Endodermal cell (in vitro differentiated cells): ENCODE results near the gene ALKBH1. TPM values are rescaled to one million over a fixed set of nuclear protein-coding genes. Genes with fewer than 3 reads are reported as not detected.

Source experiments
- DNase-seq: peaks from one replicate; pipeline ENCODE4 v3.0.0-alpha.2; 2017
- H3K27ac ChIP-seq: 2 replicates; pipeline ENCODE4 v1.5.1; 2013; ENCODE audit warnings: mild to moderate bottlenecking, low read depth, low read length, moderate library complexity
- H3K27me3 ChIP-seq: 2 replicates; pipeline ENCODE4 v1.6.1; 2013; ENCODE audit warnings: mild to moderate bottlenecking, low read length, moderate library complexity; ENCODE audit not compliant: insufficient read depth, control insufficient read depth, poor library complexity, severe bottlenecking
- H3K36me3 ChIP-seq: 2 replicates; pipeline ENCODE4 v1.7.0; 2013; ENCODE audit warnings: mild to moderate bottlenecking, low read length, moderate library complexity; ENCODE audit not compliant: control insufficient read depth, insufficient read depth
- H3K4me1 ChIP-seq: one replicate; pipeline ENCODE4 v1.7.0; 2013; ENCODE audit warnings: low read length; ENCODE audit not compliant: control insufficient read depth, insufficient read depth
- H3K4me3 ChIP-seq: 2 replicates; pipeline ENCODE4 v1.5.1; 2013; ENCODE audit warnings: mild to moderate bottlenecking, low read length, moderate library complexity
- H3K9ac ChIP-seq: 2 replicates; pipeline ENCODE4 v1.6.1; 2013; ENCODE audit warnings: mild to moderate bottlenecking, low read length, moderate library complexity; ENCODE audit not compliant: poor library complexity, severe bottlenecking; ENCODE audit errors: extremely low read depth
- H3K9me3 ChIP-seq: 2 replicates; pipeline ENCODE4 v1.6.1; 2013; ENCODE audit warnings: mild to moderate bottlenecking, low read length, moderate library complexity; ENCODE audit not compliant: control insufficient read depth
- H3K27ac Mint-ChIP-seq: 2 replicates; pipeline ENCODE4 v1.8.0; 2020; ENCODE audit warnings: mixed read lengths
- H3K27me3 Mint-ChIP-seq: 2 replicates; pipeline ENCODE4 v1.8.0; 2021; ENCODE audit warnings: mild to moderate bottlenecking, mixed read lengths; ENCODE audit not compliant: insufficient read depth
- H3K36me3 Mint-ChIP-seq: 2 replicates; pipeline ENCODE4 v1.8.0; 2020; ENCODE audit warnings: low read depth, mixed read lengths
- H3K4me1 Mint-ChIP-seq: 2 replicates; pipeline ENCODE4 v1.8.0; 2020; ENCODE audit warnings: mixed read lengths
- H3K4me3 Mint-ChIP-seq: 2 replicates; pipeline ENCODE4 v1.8.0; 2020; ENCODE audit warnings: mild to moderate bottlenecking, moderate library complexity, mixed read lengths
- H3K9me3 Mint-ChIP-seq: 2 replicates; pipeline ENCODE4 v1.8.0; 2020; ENCODE audit warnings: mild to moderate bottlenecking, mixed read lengths
- WGBS, 2 experiments: methylation state at CpG; one replicate each; pipeline versions ENCODE4 v1.1.5 to v1.1.7; 2013; ENCODE audit warnings: missing lambda C conversion rate in 2 of 2, mixed read lengths in 1 of 2; ENCODE audit not compliant: insufficient coverage in 1 of 2, insufficient read length in 1 of 2; 5-methylcytosine and 5-hydroxymethylcytosine counted together
- total RNA-seq, 2 donors: library from RNA; stranded (reverse); fragmentation: NEBNext Ultra II Directional in 1 of 2; extraction: Animal tissue kit (Norgen Biotek cat#: 25700) in 1 of 2; gene quantifications; 2 replicates in 1 of 2; 3 replicates in 1 of 2; pipeline ENCODE4 v1.2.1, GENCODE V29; 2021
- TF ChIP-seq, protein P1 (sequence below): fragments of 200-600 bp; sonication (generic); conservative IDR thresholded peaks from 2 replicates; pipeline ENCODE4 v1.5.0; 2021; ENCODE audit warnings: antibody characterized with exemption, mild to moderate bottlenecking

The ALKBH1 gene
- total RNA-seq, 2 donors from 2014 or later: 11.0 to 15.1 TPM

DNA sequence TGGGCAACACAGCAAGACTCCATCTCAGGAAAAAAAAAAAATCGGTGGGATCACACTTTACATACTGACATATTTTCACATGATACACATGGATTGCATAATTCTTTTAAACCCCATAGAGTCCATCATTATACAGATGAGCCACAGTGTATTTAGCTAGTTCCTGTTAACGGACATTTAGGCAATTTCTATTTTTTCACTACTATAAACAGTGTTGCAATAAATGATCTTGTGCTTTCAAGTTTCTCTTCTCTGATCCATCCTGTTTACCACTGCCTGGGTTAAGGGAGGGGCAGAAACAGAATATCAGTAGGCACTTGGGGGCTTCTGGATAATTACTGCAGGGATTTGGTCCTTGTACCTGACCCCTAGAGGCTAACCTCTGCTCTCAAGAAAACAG lies 48.0 kb downstream of the ALKBH1 start:
- Histone ChIP-seq H3K4me1 (peaks cover 3% of the 10 kb centered on the region), H3K27me3 (no peaks in the 10 kb centered on the region), H3K9me3 (no peaks in the 10 kb centered on the region), H3K9ac (no peak overlapping the region), H3K27ac (no peak overlapping the region), H3K36me3 (no peaks in the 10 kb centered on the region), H3K4me3 (no peak overlapping the region)
- H3K27me3 Mint-ChIP-seq: no peaks in the 10 kb centered on the region
- H3K36me3 Mint-ChIP-seq: no peaks in the 10 kb centered on the region
- peaks cover 19% of the 10 kb centered on the region for H3K4me1 Mint-ChIP-seq
- DNase-seq: no peak
- WGBS, 2 experiments: 63 to 89% methylated on average over 1 to 2 of the region's 2 CpGs
- TF ChIP-seq, protein P1, sequence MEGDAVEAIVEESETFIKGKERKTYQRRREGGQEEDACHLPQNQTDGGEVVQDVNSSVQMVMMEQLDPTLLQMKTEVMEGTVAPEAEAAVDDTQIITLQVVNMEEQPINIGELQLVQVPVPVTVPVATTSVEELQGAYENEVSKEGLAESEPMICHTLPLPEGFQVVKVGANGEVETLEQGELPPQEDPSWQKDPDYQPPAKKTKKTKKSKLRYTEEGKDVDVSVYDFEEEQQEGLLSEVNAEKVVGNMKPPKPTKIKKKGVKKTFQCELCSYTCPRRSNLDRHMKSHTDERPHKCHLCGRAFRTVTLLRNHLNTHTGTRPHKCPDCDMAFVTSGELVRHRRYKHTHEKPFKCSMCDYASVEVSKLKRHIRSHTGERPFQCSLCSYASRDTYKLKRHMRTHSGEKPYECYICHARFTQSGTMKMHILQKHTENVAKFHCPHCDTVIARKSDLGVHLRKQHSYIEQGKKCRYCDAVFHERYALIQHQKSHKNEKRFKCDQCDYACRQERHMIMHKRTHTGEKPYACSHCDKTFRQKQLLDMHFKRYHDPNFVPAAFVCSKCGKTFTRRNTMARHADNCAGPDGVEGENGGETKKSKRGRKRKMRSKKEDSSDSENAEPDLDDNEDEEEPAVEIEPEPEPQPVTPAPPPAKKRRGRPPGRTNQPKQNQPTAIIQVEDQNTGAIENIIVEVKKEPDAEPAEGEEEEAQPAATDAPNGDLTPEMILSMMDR: no peak
- H3K27ac Mint-ChIP-seq: no peak overlapping the region
- no peak overlapping the region for H3K4me3 Mint-ChIP-seq
- H3K9me3 Mint-ChIP-seq: no peaks in the 10 kb centered on the region

DNA sequence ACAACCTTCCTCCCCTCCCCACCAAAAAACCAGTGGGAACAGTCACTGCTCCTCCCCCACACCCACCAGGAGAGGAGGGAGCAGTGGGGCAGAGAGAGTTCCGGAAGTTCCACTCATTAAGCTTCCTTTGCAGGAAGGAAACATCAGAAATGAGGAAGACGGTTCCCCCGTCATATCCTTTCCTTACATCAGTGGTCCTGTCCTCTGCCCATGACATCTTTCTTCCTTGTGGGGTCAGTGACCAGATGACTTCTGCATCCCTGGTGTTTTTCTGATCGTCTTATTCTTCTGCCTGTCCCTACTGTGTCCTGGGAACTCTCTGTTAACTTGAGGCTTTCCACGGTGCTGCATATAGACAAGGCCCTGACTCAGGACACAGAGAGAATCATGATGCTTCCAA lies 50.5 kb downstream of the ALKBH1 start:
- Histone ChIP-seq H3K4me1 (peaks cover 3% of the 10 kb centered on the region), H3K27me3 (no peaks in the 10 kb centered on the region), H3K27ac (no peak overlapping the region), H3K9ac (no peak overlapping the region), H3K9me3 (no peaks in the 10 kb centered on the region), H3K36me3 (no peaks in the 10 kb centered on the region), H3K4me3 (no peak overlapping the region)
- H3K4me3 Mint-ChIP-seq: no peak overlapping the region
- no peaks in the 10 kb centered on the region for H3K9me3 Mint-ChIP-seq
- H3K4me1 Mint-ChIP-seq: peaks cover 22% of the 10 kb centered on the region
- no peaks in the 10 kb centered on the region for H3K27me3 Mint-ChIP-seq
- no peak overlapping the region for H3K27ac Mint-ChIP-seq
- DNase-seq: no peak
- TF ChIP-seq, protein P1: no peak
- H3K36me3 Mint-ChIP-seq: no peaks in the 10 kb centered on the region
- 92 to 100% methylated on average over 3 to 5 of the region's 5 CpGs for WGBS, 2 experiments

DNA sequence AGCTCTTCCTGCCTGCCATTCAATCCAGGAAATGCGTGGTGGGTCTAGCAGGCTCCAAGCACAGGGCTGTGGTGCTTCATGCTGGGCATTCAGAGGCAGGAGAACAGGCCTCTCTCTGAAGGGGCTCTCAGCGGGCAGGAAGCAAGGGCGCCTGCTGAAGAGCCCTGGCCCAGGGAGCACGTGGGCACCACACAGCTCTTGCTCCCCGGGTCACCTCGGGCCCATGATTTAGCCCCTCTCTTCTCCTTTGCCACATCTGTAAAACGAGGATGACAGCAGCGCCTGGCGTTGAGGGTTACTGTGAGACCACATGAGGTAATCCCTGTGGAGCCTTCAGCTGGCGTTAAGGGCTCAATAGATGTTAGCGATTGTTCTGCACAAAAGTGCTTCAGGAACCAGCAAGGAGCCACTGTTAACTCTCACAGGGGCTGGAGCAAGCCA lies 53.8 kb downstream of the ALKBH1 start:
- no peak overlapping the region for H3K27ac Mint-ChIP-seq
- TF ChIP-seq, protein P1: no peak
- no peaks in the 10 kb centered on the region for H3K27me3 ChIP-seq
- no peak overlapping the region for H3K4me3 Mint-ChIP-seq
- WGBS, 2 experiments: 51 to 72% methylated on average over 9 to 11 of the region's 11 CpGs
- H3K4me3 ChIP-seq: no peak overlapping the region
- no peaks in the 10 kb centered on the region for H3K9me3 ChIP-seq
- peak; percentile 72 for DNase-seq
- no peaks in the 10 kb centered on the region for H3K36me3 ChIP-seq
- no peak overlapping the region for H3K9ac ChIP-seq
- peaks cover 11% of the 10 kb centered on the region for H3K4me1 Mint-ChIP-seq
- H3K27me3 Mint-ChIP-seq: no peaks in the 10 kb centered on the region
- H3K27ac ChIP-seq: peak overlapping the region; percentile 36
- H3K36me3 Mint-ChIP-seq: no peaks in the 10 kb centered on the region
- no peaks in the 10 kb centered on the region for H3K4me1 ChIP-seq
- H3K9me3 Mint-ChIP-seq: no peaks in the 10 kb centered on the region
